MM.1S (cell line): ENCODE results near the gene FOXJ1.

Experiments used
- DNase-seq: peaks from one replicate; pipeline ENCODE4 v3.0.0-alpha.2; 2015
- H2AFZ ChIP-seq: fragments of 300-600 bp; sonication (generic); 2 replicates; pipeline ENCODE4 v1.6.0; 2016; ENCODE audit warnings: antibody characterized with exemption, low read length
- H3F3A ChIP-seq: fragments of 300-600 bp; sonication (generic); 2 replicates; pipeline ENCODE4 v1.6.1; 2016; ENCODE audit warnings: mild to moderate bottlenecking, antibody characterized with exemption, low read length, moderate library complexity, mixed read lengths; ENCODE audit not compliant: insufficient read depth
- H3K27ac ChIP-seq: fragments of 300-600 bp; sonication (generic); 2 replicates; pipeline ENCODE4 v1.5.1; 2016; ENCODE audit warnings: mild to moderate bottlenecking, low read length
- H3K27me3 ChIP-seq: fragments of 300-600 bp; sonication (generic); replicated peaks from 2 replicates; pipeline ENCODE4 v1.6.0; 2016; ENCODE audit warnings: low read length; ENCODE audit not compliant: insufficient read depth
- H3K36me3 ChIP-seq: fragments of 300-600 bp; sonication (generic); replicated peaks from 2 replicates; pipeline ENCODE4 v1.6.1; 2016; ENCODE audit warnings: mild to moderate bottlenecking, low read length, mixed read lengths; ENCODE audit not compliant: insufficient read depth
- H3K4me1 ChIP-seq: fragments of 300-600 bp; sonication (generic); 2 replicates; pipeline ENCODE4 v1.6.1; 2016; ENCODE audit warnings: low read length, mixed read lengths
- H3K4me2 ChIP-seq: fragments of 300-600 bp; sonication (generic); 2 replicates; pipeline ENCODE4 v1.6.0; 2016; ENCODE audit warnings: low read depth, low read length
- H3K4me3 ChIP-seq: fragments of 300-600 bp; sonication (generic); 2 replicates; pipeline ENCODE4 v1.5.1; 2016; ENCODE audit warnings: low read length, mixed read lengths
- H3K79me2 ChIP-seq: fragments of 300-600 bp; sonication (generic); 2 replicates; pipeline ENCODE4 v1.6.1; 2016; ENCODE audit warnings: mixed run types, low read length, mixed read lengths
- H3K9ac ChIP-seq: fragments of 300-600 bp; sonication (generic); 2 replicates; pipeline ENCODE4 v1.6.1; 2016; ENCODE audit warnings: low read length, mixed read lengths
- H3K9me2 ChIP-seq: fragments of 300-600 bp; sonication (generic); replicated peaks from 2 replicates; pipeline ENCODE4 v1.6.1; 2016; ENCODE audit warnings: mild to moderate bottlenecking, low read length, mixed read lengths; ENCODE audit not compliant: insufficient read depth
- H3K9me3 ChIP-seq: fragments of 300-600 bp; sonication (generic); replicated peaks from 2 replicates; pipeline ENCODE4 v1.6.1; 2016; ENCODE audit warnings: mild to moderate bottlenecking, low read length, mixed read lengths; ENCODE audit not compliant: insufficient read depth
- H4K20me1 ChIP-seq: fragments of 300-600 bp; sonication (generic); 2 replicates; pipeline ENCODE4 v1.6.1; 2016; ENCODE audit warnings: mild to moderate bottlenecking, low read length, moderate library complexity, mixed read lengths; ENCODE audit not compliant: insufficient read depth
- EZH2 ChIP-seq: fragments of 300-600 bp; sonication (generic); optimal IDR thresholded peaks from 2 replicates; pipeline ENCODE3; 2017; ENCODE audit warnings: low read depth, mild to moderate bottlenecking, antibody characterized with exemption, low read length, mixed read lengths
- EZH2phosphoT487 ChIP-seq: fragments of 300-600 bp; sonication (generic); IDR thresholded peaks from 2 replicates; pipeline ENCODE4 v1.6.1; 2018; ENCODE audit warnings: antibody characterized with exemption, low read length
- TF ChIP-seq, protein P1 (sequence below): fragments of 300-600 bp; sonication (generic); IDR thresholded peaks from 2 replicates; pipeline ENCODE4 v1.5.1; 2016; ENCODE audit warnings: antibody characterized with exemption, low read length, mixed read lengths

FOXJ1 gene

DNA sequence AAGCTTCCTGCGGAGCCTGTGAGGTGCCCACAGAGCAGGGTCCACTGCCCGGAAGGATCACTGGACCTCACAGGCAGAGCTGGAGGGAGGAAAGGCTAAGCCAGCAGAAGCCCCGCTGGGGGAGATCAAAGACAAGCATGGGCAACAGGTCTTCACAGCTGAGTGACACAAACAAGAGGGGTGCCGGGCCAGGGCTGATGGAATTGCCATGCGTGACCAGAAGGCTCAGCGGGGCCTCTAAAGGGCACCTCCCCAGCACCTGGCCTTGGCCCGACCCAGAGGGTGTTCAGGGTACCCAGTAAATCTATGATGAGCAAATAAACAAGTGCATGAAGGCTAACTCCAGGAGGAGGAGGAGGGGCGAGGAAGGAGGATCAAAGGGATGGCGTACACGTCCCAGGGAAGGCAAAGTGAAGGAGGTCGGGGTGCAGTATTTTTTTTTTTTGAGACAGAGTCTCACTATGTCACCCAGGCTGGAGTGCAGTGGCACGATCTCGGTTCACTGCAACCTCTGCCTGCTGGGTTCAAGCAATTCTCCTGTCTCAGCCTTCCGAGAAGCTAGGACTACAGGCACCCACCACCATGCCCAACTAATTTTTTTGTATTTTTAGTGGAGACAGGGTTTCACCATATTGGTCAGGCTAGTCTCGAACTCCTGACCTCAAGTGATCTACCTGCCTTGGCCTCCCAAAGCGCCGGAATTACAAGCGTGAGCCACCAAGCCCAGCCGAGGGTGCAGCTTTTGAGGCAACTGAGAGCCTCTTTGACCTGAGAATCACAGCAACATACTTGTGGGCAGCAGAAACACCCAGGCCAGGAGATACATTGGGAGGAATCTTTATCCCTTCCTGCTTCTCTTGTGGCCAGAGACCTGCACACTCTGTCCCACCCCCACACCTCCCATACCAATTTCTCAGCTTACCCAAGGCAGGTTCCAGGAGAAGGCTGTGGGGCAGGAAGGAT is 21.4 kb downstream of the FOXJ1 start:
- H3K27ac ChIP-seq = no peak overlapping the region
- H3K4me2 ChIP-seq = no peak overlapping the region
- H2AFZ ChIP-seq = no peak overlapping the region
- no peak overlapping the region for H3K4me3 ChIP-seq
- no peaks in the 10 kb centered on the region for H3F3A ChIP-seq
- H3K9me3 ChIP-seq = no peaks in the 10 kb centered on the region
- TF ChIP-seq EZH2phosphoT487 (no peak), EZH2 (no peak)
- TF ChIP-seq, protein P1, sequence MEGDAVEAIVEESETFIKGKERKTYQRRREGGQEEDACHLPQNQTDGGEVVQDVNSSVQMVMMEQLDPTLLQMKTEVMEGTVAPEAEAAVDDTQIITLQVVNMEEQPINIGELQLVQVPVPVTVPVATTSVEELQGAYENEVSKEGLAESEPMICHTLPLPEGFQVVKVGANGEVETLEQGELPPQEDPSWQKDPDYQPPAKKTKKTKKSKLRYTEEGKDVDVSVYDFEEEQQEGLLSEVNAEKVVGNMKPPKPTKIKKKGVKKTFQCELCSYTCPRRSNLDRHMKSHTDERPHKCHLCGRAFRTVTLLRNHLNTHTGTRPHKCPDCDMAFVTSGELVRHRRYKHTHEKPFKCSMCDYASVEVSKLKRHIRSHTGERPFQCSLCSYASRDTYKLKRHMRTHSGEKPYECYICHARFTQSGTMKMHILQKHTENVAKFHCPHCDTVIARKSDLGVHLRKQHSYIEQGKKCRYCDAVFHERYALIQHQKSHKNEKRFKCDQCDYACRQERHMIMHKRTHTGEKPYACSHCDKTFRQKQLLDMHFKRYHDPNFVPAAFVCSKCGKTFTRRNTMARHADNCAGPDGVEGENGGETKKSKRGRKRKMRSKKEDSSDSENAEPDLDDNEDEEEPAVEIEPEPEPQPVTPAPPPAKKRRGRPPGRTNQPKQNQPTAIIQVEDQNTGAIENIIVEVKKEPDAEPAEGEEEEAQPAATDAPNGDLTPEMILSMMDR = no peak
- H3K36me3 ChIP-seq = no peaks in the 10 kb centered on the region
- H3K27me3 ChIP-seq = no peaks in the 10 kb centered on the region
- DNase-seq = no peak
- H3K9ac ChIP-seq = no peak overlapping the region
- no peaks in the 10 kb centered on the region for H3K79me2 ChIP-seq
- no peaks in the 10 kb centered on the region for H3K9me2 ChIP-seq
- no peaks in the 10 kb centered on the region for H4K20me1 ChIP-seq
- no peaks in the 10 kb centered on the region for H3K4me1 ChIP-seq

GRCh38 chr17:76115138-76115754 is 25.8 kb downstream of the FOXJ1 start:
- H3K27ac ChIP-seq = no peak overlapping the region
- H3K79me2 ChIP-seq = no peaks in the 10 kb centered on the region
- no peaks in the 10 kb centered on the region for H3K36me3 ChIP-seq
- no peaks in the 10 kb centered on the region for H3K9me3 ChIP-seq
- no peaks in the 10 kb centered on the region for H3F3A ChIP-seq
- no peak overlapping the region for H2AFZ ChIP-seq
- no peak overlapping the region for H3K9ac ChIP-seq
- no peak overlapping the region for H3K4me2 ChIP-seq
- H3K4me3 ChIP-seq = no peak overlapping the region
- no peaks in the 10 kb centered on the region for H3K4me1 ChIP-seq
- TF ChIP-seq, protein P1 = no peak
- TF ChIP-seq EZH2 (no peak), EZH2phosphoT487 (no peak)
- H4K20me1 ChIP-seq = no peaks in the 10 kb centered on the region
- H3K27me3 ChIP-seq = no peaks in the 10 kb centered on the region
- no peaks in the 10 kb centered on the region for H3K9me2 ChIP-seq
- no peak for DNase-seq

DNA sequence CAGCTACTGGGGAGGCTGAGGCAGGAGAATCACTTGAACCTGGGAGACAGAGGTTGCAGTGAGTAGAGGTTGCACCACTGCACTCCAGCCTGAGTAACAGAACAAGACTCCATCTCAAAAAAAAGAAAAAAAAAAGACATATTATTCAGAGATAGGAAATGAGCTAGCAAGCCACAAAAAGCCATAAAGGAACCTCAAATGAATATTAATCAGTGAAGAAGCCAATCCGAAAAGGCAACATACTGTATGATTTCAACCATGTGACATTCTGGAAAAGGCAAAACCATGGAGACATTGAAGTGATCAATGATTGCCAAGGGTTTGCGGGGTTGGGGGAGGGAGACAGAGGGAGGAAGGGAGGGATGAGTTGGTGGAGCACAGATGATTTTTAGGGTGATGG is 29.1 kb downstream of the FOXJ1 start:
- DNase-seq = no peak
- TF ChIP-seq EZH2phosphoT487 = no peak
- no peak for TF ChIP-seq EZH2
- TF ChIP-seq, protein P1 = no peak
- H3K4me2 ChIP-seq = no peak overlapping the region
- no peaks in the 10 kb centered on the region for H4K20me1 ChIP-seq
- H3K27me3 ChIP-seq = no peaks in the 10 kb centered on the region
- no peak overlapping the region for H3K9ac ChIP-seq
- H2AFZ ChIP-seq = no peak overlapping the region
- H3K4me1 ChIP-seq = no peaks in the 10 kb centered on the region
- no peaks in the 10 kb centered on the region for H3K9me3 ChIP-seq
- no peak overlapping the region for H3K27ac ChIP-seq
- no peaks in the 10 kb centered on the region for H3K36me3 ChIP-seq
- H3K4me3 ChIP-seq = no peak overlapping the region
- H3F3A ChIP-seq = no peaks in the 10 kb centered on the region
- H3K79me2 ChIP-seq = no peaks in the 10 kb centered on the region
- H3K9me2 ChIP-seq = no peaks in the 10 kb centered on the region
